ENCODE data around the gene ERG. TPM values are rescaled to one million over a fixed set of nuclear protein-coding genes. Genes with fewer than 3 reads are reported as not detected.

ERG gene
- total RNA-seq, 4 donors from 2014 or later, result 7.8 to 44.1 (median 16.8) TPM

DNA sequence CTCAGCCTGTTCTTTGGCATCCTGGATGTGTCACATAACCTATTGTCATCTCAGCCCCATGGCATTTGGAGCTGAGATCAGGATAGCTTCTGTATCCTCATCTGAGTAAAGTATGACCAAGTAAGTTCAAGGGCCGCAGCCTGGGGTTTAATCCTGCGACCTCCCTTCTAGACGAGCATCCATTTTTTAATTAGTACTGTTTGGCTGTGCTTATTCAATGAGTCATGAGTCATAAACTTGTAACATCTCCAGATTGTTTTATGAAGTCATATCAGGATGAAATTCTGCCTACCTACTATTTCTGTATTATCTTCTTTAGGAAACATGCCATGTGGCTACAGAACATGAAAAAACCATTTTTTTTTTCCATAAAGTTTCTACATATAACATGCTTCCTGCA is 119.1 kb downstream of the ERG start:
- TF ChIP-seq, protein P1, sequence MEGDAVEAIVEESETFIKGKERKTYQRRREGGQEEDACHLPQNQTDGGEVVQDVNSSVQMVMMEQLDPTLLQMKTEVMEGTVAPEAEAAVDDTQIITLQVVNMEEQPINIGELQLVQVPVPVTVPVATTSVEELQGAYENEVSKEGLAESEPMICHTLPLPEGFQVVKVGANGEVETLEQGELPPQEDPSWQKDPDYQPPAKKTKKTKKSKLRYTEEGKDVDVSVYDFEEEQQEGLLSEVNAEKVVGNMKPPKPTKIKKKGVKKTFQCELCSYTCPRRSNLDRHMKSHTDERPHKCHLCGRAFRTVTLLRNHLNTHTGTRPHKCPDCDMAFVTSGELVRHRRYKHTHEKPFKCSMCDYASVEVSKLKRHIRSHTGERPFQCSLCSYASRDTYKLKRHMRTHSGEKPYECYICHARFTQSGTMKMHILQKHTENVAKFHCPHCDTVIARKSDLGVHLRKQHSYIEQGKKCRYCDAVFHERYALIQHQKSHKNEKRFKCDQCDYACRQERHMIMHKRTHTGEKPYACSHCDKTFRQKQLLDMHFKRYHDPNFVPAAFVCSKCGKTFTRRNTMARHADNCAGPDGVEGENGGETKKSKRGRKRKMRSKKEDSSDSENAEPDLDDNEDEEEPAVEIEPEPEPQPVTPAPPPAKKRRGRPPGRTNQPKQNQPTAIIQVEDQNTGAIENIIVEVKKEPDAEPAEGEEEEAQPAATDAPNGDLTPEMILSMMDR (IDR thresholded peaks at IDR 0.05; ENCODE audit: low read depth), result no peak

DNA sequence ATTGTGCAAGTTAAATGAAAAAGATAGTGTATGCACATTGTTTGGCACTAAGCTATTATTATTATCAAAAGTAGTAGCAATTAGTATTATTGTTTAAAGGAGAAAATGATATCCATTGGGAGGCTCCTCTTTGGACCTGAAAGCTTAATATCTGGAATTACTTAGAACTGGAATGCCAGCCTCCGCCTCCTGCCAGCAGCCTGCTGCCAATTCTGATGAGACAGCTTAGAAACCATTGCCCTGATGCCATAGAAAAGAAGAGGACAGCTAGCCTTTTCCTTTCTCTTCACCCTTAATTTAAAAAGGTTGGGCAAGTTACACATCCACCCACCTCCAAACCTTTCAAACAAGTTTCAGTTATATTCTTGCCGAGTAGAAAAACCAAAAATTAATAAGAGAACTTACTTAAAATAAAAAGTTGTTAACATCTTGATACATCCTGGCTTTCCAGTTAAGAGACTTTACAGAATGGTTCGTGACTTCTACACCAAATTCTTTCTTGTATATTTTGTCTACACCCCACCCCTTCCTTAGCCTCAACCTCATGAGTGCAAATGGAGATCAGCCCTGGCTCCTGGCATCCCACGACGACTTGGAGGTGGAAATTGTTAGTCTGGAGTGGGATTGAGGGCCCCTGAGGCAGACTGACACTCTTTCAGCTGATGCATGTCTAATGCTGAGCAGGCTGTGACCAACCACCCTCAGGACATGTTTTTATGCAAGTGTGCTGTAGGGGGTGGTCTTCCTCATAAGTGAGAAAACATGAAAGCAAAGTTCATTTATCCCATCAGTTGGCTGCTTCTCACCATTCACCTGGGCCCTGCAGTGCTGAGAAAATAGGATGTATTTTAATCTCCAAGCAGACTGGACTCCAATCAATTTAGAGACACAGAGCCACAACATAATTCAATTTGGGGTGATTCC is 120.8 kb downstream of the ERG start:
- TF ChIP-seq, protein P1 (IDR thresholded peaks at IDR 0.05; ENCODE audit: low read depth), result no peak

DNA sequence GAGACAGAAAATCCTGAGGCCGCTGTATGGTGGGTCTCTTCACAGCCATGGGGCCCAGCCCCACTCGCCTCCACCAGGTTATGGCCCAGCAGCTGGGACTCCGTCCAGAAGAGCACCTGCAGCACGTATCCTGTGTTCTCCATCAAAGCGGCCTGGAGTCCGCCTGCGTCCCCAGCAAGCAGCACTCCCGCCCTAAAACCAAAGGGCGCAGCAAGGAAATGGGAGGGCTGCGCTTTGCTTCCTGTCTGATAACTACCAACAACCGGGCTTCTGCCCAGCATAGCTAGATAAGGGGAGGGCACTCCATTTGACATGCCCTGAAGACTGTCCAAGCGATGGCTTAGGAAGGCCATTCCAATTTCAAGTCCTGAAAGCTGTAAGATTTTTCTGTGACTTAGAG is 121.6 kb downstream of the ERG start:
- TF ChIP-seq, protein P1 (IDR thresholded peaks at IDR 0.05; ENCODE audit: low read depth), result no peak

GRCh38 chr21:38376235-38376634 is 122.0 kb downstream of the ERG start:
- TF ChIP-seq, protein P1 (IDR thresholded peaks at IDR 0.05; ENCODE audit: low read depth), result no peak

DNA sequence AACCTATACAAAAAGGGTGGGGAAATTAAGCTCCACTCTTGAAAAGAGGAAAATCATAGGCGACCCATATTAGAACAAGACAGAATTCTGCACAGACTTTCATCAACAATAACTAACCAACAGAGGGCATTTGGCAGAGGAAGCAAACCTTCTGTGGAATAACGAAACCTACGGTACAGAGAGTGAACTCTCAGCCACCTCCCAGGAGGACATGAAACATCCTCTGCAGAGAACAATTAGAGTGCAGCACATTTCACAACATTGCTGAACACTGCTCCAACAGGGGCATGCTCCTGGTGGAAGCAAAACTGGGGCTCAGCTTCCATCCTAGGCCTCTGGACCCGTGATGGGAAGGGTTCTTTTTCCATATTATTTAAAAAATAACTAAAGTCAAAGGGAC is 130.6 kb downstream of the ERG start:
- TF ChIP-seq, protein P1 (IDR thresholded peaks at IDR 0.05; ENCODE audit: low read depth), result no peak

DNA sequence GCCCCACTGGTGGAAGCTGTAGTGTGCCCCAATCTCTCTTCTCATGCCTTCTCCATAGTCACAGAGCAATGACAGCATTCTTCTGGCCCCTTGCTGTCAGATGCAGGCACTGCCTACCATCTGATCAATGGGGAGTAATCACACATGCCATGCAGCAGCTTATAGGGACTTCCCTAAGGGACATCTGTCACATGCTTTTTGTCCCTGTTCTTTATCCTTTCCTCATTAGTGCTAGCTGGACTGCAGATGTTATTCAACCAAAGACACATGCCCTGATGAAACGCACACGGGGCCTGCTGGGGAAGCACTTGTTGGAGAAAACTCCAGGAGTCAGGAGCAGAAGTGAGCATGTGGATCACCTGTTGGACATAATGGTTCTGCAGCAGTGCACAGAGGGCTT is 132.8 kb downstream of the ERG start:
- TF ChIP-seq, protein P1 (IDR thresholded peaks at IDR 0.05; ENCODE audit: low read depth), result no peak

- TF ChIP-seq, protein P1 (IDR thresholded peaks at IDR 0.05; ENCODE audit: low read depth), result no peak
These were observed 134.6 kb downstream of the ERG start for GRCh38 chr21:38363693-38364092.

Data from subcutaneous adipose tissue (tissue), 4 donors.